ENCODE data around the gene SCAF4.

DNA sequence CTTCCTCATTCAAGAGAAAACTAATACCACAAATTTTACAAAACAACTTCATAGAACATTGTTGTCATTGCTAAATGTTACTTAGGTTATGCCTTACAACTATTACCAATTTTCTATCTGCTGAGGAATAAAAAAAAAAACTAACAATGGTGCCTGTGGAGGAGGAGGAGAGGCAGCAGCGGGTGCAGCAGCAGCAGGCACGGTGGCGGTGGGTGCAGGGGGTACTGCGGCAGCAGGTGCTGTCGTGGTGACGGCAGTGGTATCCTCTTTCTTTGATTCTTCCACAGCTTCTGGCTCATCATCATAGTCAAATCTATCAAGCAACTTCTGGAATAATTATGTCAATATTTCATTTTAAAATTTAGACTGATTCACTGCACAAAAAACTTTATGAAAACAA is 35.5 kb downstream of the SCAF4 start:
- TF ChIP-seq, protein P1, sequence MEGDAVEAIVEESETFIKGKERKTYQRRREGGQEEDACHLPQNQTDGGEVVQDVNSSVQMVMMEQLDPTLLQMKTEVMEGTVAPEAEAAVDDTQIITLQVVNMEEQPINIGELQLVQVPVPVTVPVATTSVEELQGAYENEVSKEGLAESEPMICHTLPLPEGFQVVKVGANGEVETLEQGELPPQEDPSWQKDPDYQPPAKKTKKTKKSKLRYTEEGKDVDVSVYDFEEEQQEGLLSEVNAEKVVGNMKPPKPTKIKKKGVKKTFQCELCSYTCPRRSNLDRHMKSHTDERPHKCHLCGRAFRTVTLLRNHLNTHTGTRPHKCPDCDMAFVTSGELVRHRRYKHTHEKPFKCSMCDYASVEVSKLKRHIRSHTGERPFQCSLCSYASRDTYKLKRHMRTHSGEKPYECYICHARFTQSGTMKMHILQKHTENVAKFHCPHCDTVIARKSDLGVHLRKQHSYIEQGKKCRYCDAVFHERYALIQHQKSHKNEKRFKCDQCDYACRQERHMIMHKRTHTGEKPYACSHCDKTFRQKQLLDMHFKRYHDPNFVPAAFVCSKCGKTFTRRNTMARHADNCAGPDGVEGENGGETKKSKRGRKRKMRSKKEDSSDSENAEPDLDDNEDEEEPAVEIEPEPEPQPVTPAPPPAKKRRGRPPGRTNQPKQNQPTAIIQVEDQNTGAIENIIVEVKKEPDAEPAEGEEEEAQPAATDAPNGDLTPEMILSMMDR (conservative IDR thresholded peaks at IDR 0.05), result no peak
- no peak for TF ChIP-seq ZFX (IDR thresholded peaks at IDR 0.05)

Data from C4-2B (cell line).